Endometrial microvascular endothelial cells (primary cell): ENCODE data around the gene MAS1. TPM values are rescaled to one million over a fixed set of nuclear protein-coding genes. Genes with fewer than 3 reads are reported as not detected.

Experiments
- total RNA-seq: library from RNA; depleted of rRNA; stranded (reverse); fragments of >200 nt; gene quantifications from one replicate; pipeline ENCODE4 v1.2.3, GENCODE V29; 2015; ENCODE audit errors: inconsistent ontology term

MAS1 gene
- total RNA-seq, 1 donor from 2014 or later, result not detected

Other genes starting within 250 kb of the MAS1 start
- 111 TPM for gene SOD2, start 197.7 kb upstream of the MAS1 start, total RNA-seq
- 52.8 TPM for gene WTAP, start 163.5 kb upstream of the MAS1 start, total RNA-seq
- gene ACAT2, start 128.9 kb upstream of the MAS1 start, total RNA-seq, result 24.8 TPM
- 324 TPM for gene TCP1, start 101.4 kb upstream of the MAS1 start, total RNA-seq
- gene MRPL18, start 100.5 kb upstream of the MAS1 start, total RNA-seq, result 155 TPM
- gene PNLDC1, start 90.7 kb upstream of the MAS1 start, total RNA-seq, result not detected
- 23.5 TPM for gene IGF2R, start 78.1 kb downstream of the MAS1 start, total RNA-seq
- not detected for gene SLC22A1, start 230.8 kb downstream of the MAS1 start, total RNA-seq